GM12873 (cell line): ENCODE results near the gene PLXNA2.

Experiments used
- TF ChIP-seq, protein P1 (sequence below): IDR thresholded peaks from 2 replicates; pipeline ENCODE4 v1.5.1; 2012; ENCODE audit warnings: low read depth, mild to moderate bottlenecking, moderate library complexity, low read length, control low read depth; ENCODE audit not compliant: insufficient read depth; ENCODE audit errors: missing control alignments

PLXNA2 gene

DNA sequence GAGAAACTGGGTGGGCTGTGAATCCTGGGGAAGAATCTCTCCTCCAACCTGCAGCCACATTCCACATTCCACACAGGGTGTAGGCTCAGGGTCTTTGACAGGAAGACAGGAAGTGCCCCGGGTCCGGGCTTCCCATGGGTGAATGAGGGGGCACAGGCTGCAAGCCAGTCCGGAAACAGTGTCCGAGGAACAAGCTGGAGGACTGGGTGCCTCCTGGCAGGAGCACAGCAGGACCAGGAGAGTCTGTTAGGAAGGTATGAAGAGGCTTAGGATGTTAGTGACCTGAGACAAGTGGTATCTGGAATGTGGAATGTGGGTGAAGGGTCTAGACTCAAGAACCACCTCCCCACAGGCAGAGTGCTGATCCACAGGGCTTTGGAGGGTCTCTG lies 212.3 kb downstream of the PLXNA2 start:
- TF ChIP-seq, protein P1, sequence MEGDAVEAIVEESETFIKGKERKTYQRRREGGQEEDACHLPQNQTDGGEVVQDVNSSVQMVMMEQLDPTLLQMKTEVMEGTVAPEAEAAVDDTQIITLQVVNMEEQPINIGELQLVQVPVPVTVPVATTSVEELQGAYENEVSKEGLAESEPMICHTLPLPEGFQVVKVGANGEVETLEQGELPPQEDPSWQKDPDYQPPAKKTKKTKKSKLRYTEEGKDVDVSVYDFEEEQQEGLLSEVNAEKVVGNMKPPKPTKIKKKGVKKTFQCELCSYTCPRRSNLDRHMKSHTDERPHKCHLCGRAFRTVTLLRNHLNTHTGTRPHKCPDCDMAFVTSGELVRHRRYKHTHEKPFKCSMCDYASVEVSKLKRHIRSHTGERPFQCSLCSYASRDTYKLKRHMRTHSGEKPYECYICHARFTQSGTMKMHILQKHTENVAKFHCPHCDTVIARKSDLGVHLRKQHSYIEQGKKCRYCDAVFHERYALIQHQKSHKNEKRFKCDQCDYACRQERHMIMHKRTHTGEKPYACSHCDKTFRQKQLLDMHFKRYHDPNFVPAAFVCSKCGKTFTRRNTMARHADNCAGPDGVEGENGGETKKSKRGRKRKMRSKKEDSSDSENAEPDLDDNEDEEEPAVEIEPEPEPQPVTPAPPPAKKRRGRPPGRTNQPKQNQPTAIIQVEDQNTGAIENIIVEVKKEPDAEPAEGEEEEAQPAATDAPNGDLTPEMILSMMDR = no peak

GRCh38 chr1:208031316-208031931 lies 212.8 kb downstream of the PLXNA2 start:
- TF ChIP-seq, protein P1 = no peak

DNA sequence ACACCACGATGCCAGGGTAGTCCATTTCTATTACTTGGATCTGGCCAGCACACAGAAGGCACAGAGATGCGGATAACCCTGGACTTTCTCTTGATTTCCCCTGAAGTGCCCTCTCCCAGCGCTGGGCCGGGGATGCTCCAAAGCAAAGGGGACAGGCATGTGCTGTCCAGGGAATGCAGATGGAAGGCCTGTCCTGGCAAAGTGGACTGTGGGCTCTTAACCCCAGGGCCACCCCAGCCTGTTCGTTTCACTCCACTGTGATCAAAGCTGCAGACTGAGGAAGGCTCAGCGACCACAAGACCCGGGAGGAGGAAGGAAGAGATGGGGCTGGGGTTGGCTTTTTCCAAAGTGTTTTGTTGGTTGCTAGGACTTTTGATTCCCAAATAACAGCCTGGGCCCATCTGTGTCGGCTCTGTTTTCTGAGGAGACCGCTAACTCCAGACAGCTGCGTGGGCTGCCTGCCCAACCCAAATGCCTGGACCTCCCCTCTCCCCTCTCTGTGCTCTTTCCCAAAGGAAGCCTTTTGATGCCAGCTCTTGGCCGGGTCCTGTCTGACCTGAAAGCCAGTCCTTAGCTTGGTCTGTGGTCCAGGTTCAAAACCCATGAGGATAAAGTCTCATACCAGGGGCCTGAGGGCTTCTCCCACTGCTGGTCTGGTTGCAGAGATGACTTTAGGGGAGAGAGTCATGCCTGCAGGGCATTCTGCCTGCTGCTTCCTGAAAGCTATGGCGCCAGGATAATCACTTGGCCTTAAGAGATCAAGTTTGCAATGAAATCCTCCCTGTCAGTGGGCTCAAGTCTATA lies 213.7 kb downstream of the PLXNA2 start:
- TF ChIP-seq, protein P1 = no peak

- TF ChIP-seq, protein P1 = no peak
Measured at GRCh38 chr1:208029381-208030287, 214.6 kb downstream of the PLXNA2 start.

- TF ChIP-seq, protein P1 = no peak
Measured at GRCh38 chr1:208028526-208028925, 215.7 kb downstream of the PLXNA2 start.

- TF ChIP-seq, protein P1 = no peak
Measured at GRCh38 chr1:208027861-208028260, 216.3 kb downstream of the PLXNA2 start.
